Measurements from ENCODE around the gene RAB28.

Gene RAB28

DNA sequence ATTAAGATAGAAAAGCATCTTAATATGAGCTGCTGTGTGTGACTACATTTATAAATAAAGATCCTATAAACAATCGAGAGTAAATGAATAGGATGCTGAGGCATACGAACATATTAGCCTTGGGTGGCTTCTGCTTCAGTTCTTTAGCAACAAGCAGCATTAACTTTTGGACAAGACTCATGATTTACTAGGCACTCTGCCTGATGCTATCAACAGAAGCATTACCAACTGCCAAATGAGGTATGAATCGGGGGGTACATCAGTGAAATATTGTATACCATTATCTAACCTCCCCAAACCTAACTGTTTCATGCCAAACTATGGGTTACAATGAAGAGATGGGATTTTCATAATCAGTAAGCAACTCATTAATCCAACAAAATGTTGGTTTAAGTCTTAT is 113.1 kb downstream of the RAB28 start:
- TF ChIP-seq FOXP2 (optimal IDR thresholded peaks at IDR 0.05; ENCODE audit: borderline replicate concordance, extremely low read depth, extremely low read length, insufficient read depth) (no peak), SIN3A (IDR thresholded peaks at IDR 0.05; ENCODE audit: borderline replicate concordance, insufficient read depth, low read length) (no peak), POLR2AphosphoS5 (IDR thresholded peaks at IDR 0.05; ENCODE audit: low read depth, low read length) (no peak), TAF1 (IDR thresholded peaks at IDR 0.05; ENCODE audit: borderline replicate concordance, insufficient read depth, low read length) (no peak)
- TF ChIP-seq, protein P1, sequence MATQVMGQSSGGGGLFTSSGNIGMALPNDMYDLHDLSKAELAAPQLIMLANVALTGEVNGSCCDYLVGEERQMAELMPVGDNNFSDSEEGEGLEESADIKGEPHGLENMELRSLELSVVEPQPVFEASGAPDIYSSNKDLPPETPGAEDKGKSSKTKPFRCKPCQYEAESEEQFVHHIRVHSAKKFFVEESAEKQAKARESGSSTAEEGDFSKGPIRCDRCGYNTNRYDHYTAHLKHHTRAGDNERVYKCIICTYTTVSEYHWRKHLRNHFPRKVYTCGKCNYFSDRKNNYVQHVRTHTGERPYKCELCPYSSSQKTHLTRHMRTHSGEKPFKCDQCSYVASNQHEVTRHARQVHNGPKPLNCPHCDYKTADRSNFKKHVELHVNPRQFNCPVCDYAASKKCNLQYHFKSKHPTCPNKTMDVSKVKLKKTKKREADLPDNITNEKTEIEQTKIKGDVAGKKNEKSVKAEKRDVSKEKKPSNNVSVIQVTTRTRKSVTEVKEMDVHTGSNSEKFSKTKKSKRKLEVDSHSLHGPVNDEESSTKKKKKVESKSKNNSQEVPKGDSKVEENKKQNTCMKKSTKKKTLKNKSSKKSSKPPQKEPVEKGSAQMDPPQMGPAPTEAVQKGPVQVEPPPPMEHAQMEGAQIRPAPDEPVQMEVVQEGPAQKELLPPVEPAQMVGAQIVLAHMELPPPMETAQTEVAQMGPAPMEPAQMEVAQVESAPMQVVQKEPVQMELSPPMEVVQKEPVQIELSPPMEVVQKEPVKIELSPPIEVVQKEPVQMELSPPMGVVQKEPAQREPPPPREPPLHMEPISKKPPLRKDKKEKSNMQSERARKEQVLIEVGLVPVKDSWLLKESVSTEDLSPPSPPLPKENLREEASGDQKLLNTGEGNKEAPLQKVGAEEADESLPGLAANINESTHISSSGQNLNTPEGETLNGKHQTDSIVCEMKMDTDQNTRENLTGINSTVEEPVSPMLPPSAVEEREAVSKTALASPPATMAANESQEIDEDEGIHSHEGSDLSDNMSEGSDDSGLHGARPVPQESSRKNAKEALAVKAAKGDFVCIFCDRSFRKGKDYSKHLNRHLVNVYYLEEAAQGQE (IDR thresholded peaks at IDR 0.05; ENCODE audit: insufficient read depth in 1 of 2, low read depth in 2 of 2, low read length in 2 of 2): no peak

DNA sequence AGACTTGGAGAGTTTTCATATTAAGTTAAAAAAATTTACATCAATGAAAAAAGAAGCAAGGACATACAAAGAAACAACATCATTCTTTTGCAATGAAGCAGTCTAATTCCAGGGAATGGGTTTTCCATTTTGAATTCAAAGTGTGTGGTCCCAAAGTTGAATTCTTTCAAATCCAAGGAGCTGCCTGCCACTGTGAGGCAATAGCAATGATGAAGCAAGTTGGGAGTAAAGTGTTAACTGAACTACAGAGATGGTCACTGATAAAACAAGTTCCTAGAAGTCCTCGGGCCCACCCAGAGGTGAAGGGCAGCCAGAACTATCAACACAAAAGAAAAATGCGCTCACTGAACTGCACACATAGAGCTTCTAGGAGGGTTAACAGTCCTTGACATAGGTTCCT is 115.9 kb downstream of the RAB28 start:
- no peak for TF ChIP-seq POLR2AphosphoS5 (IDR thresholded peaks at IDR 0.05; ENCODE audit: low read depth, low read length)
- no peak for TF ChIP-seq TAF1 (IDR thresholded peaks at IDR 0.05; ENCODE audit: borderline replicate concordance, insufficient read depth, low read length)
- TF ChIP-seq, protein P1 (IDR thresholded peaks at IDR 0.05; ENCODE audit: insufficient read depth in 1 of 2, low read depth in 2 of 2, low read length in 2 of 2): no peak
- no peak for TF ChIP-seq SIN3A (IDR thresholded peaks at IDR 0.05; ENCODE audit: borderline replicate concordance, insufficient read depth, low read length)

DNA sequence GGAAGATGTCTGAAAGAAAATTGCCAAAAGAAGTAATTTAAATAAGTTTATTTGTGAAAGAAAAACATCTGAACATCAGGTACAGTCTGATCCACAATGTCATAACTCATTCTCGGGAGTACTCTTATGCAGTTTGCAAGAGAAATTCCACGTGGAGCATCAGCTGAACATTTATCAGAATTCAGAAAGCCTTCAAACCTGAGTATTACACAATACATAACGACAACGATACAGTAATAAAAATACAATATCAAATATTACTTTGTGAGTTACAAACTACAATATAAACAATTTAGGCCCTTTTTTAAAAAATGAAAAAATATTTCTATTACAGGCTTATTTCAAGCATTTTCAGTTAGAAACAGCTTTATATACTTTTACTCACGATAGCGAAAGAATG is 116.4 kb downstream of the RAB28 start:
- TF ChIP-seq SIN3A (IDR thresholded peaks at IDR 0.05; ENCODE audit: borderline replicate concordance, insufficient read depth, low read length) (no peak), POLR2AphosphoS5 (IDR thresholded peaks at IDR 0.05; ENCODE audit: low read depth, low read length) (no peak)
- TF ChIP-seq, protein P1 (IDR thresholded peaks at IDR 0.05; ENCODE audit: insufficient read depth in 1 of 2, low read depth in 2 of 2, low read length in 2 of 2): no peak

DNA sequence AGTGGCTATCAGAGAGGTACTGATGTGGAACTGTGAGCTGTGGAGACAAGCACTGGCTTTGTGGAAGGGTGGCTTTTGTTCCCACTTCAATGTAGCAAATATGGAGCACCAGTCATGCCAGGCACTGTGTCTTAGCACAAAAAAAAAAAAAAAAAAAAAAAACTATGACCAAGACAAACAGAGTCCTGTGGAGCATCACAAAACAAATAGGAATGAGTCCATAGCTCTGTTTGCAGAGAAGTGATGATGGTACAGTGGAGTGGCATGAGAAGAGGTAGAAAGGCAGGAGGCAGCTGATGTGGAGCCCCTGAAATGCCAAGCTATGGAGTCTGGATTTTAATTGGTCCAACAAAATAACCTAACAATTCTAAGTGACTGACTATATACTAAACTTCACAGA is 116.9 kb downstream of the RAB28 start:
- TF ChIP-seq SIN3A (IDR thresholded peaks at IDR 0.05; ENCODE audit: borderline replicate concordance, insufficient read depth, low read length): no peak

DNA sequence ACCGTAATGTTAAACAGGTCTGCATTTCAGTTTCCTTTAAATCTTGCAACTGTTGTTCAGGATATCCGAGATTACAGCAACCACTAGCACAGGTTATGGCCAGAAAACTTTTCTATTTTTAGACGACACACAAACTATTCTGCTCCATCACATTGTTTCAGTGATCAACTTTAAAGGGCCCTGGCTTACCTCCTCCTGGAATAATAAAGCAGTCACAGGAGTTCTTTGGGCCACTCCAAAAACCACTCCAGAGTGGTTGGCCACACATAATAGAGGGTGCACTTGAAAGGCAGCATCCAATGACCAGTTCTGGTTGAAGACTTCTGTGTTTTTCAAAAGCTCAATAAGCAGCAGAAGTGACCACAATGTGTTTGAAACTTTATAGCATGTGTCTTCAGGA is 118.9 kb downstream of the RAB28 start:
- TF ChIP-seq FOXP2 (optimal IDR thresholded peaks at IDR 0.05; ENCODE audit: borderline replicate concordance, extremely low read depth, extremely low read length, insufficient read depth) (no peak), POLR2AphosphoS5 (IDR thresholded peaks at IDR 0.05; ENCODE audit: low read depth, low read length) (no peak), SIN3A (IDR thresholded peaks at IDR 0.05; ENCODE audit: borderline replicate concordance, insufficient read depth, low read length) (no peak), TAF1 (IDR thresholded peaks at IDR 0.05; ENCODE audit: borderline replicate concordance, insufficient read depth, low read length) (no peak)
- TF ChIP-seq, protein P1 (IDR thresholded peaks at IDR 0.05; ENCODE audit: insufficient read depth in 1 of 2, low read depth in 2 of 2, low read length in 2 of 2): no peak
